H1 (cell line): ENCODE results near the gene TAS2R3. TPM values are rescaled to one million over a fixed set of nuclear protein-coding genes. Genes with fewer than 3 reads are reported as not detected.

Source experiments
- BACH1 ChIP-seq: IDR thresholded peaks from 2 replicates; pipeline ENCODE4 v1.6.1; 2012; ENCODE audit warnings: low read length, improper control_type of control experiment
- CTBP2 ChIP-seq: IDR thresholded peaks from 2 replicates; pipeline ENCODE4 v1.7.0; 2011; ENCODE audit warnings: borderline replicate concordance, mild to moderate bottlenecking, moderate library complexity, mixed read lengths, low read length; ENCODE audit not compliant: insufficient read depth, insufficient read length
- POLR2AphosphoS5 ChIP-seq: IDR thresholded peaks from 2 replicates; pipeline ENCODE4 v1.6.1; 2011; ENCODE audit warnings: low read depth, low read length
- RBBP5 ChIP-seq: IDR thresholded peaks from 2 replicates; pipeline ENCODE4 v1.7.1; 2012; ENCODE audit warnings: low read depth, mild to moderate bottlenecking, inconsistent platforms, low read length, moderate library complexity, borderline replicate concordance
- TAF7 ChIP-seq: optimal IDR thresholded peaks from 2 replicates; pipeline ENCODE3; 2011; ENCODE audit warnings: low read depth, mild to moderate bottlenecking, inconsistent platforms, low read length, moderate library complexity, borderline replicate concordance
- YY1 ChIP-seq: IDR thresholded peaks from 2 replicates; pipeline ENCODE4 v1.6.1; 2011; ENCODE audit warnings: low read depth, mild to moderate bottlenecking, low read length
- polyA plus RNA-seq, 7 experiments: library from polyadenylated mRNA; depleted of rRNA in 3 of 7; stranded (reverse) in 5 of 7; unstranded in 2 of 7; fragments of >200 nt in 5 of 7; fragments of 200-250 nt in 2 of 7; gene quantifications; 1 replicate in 5 of 7; 2 replicates in 1 of 7; 4 replicates in 1 of 7; pipeline versions ENCODE4 v1.2.1 to v1.2.3, GENCODE V29; 2011 to 2013; ENCODE audit warnings: missing spikeins in 2 of 7, mixed read lengths in 2 of 7
- total RNA-seq: library from RNA; stranded (reverse); fragmentation: NEBNext Ultra II Directional; extraction: Animal tissue kit (Norgen Biotek cat#: 25700); gene quantifications from 2 replicates; pipeline ENCODE4 v1.2.1, GENCODE V29; 2021
- TF ChIP-seq, protein P1 (sequence below): fragments of 300-600 bp; sonication (generic); IDR thresholded peaks from 2 replicates; pipeline ENCODE4 v1.7.1; 2012; ENCODE audit warnings: low read length, moderate library complexity, mild to moderate bottlenecking, inconsistent platforms; ENCODE audit not compliant: insufficient replicate concordance

The TAS2R3 gene
- total and polyA plus RNA-seq, 2 of the 8 experiments (the other 6 are each of a cell fraction or from before 2014, with no cell fraction given), result 0.48 to 0.99 TPM

DNA sequence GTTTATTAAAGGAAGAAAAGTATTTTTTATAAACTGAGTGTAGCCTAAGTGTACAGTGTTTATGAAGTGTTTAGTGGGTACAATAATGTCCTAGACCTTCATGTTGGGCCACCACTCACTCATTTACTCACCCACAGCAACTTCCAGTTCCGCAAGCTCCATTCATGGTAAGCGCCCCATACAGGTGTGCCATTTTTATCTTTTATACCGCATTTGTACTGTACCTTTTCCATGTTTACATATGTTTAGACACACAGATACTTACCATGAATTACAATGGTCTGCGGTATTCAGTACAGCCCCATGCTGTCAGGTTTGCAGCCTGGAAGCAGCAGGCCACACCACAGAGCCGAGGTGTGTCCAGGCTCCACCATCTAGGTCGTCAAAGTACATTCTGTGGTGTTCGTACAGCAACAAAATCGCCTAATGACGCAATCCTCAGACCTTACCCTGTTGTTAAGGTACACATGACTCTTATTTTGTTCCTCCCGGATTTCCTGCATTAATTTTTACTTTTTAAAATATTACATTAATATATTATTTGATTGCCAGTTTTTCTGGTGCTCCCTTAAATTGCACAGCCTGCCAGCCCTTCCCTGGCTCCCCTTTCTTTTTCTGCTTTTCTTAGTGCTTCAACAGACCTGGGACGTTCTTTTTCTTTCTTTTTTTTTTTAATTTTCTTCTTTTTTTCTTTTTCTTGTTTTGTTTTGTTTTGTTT, 26.6 kb upstream of the TAS2R3 start (continued):
- TF ChIP-seq, protein P1, sequence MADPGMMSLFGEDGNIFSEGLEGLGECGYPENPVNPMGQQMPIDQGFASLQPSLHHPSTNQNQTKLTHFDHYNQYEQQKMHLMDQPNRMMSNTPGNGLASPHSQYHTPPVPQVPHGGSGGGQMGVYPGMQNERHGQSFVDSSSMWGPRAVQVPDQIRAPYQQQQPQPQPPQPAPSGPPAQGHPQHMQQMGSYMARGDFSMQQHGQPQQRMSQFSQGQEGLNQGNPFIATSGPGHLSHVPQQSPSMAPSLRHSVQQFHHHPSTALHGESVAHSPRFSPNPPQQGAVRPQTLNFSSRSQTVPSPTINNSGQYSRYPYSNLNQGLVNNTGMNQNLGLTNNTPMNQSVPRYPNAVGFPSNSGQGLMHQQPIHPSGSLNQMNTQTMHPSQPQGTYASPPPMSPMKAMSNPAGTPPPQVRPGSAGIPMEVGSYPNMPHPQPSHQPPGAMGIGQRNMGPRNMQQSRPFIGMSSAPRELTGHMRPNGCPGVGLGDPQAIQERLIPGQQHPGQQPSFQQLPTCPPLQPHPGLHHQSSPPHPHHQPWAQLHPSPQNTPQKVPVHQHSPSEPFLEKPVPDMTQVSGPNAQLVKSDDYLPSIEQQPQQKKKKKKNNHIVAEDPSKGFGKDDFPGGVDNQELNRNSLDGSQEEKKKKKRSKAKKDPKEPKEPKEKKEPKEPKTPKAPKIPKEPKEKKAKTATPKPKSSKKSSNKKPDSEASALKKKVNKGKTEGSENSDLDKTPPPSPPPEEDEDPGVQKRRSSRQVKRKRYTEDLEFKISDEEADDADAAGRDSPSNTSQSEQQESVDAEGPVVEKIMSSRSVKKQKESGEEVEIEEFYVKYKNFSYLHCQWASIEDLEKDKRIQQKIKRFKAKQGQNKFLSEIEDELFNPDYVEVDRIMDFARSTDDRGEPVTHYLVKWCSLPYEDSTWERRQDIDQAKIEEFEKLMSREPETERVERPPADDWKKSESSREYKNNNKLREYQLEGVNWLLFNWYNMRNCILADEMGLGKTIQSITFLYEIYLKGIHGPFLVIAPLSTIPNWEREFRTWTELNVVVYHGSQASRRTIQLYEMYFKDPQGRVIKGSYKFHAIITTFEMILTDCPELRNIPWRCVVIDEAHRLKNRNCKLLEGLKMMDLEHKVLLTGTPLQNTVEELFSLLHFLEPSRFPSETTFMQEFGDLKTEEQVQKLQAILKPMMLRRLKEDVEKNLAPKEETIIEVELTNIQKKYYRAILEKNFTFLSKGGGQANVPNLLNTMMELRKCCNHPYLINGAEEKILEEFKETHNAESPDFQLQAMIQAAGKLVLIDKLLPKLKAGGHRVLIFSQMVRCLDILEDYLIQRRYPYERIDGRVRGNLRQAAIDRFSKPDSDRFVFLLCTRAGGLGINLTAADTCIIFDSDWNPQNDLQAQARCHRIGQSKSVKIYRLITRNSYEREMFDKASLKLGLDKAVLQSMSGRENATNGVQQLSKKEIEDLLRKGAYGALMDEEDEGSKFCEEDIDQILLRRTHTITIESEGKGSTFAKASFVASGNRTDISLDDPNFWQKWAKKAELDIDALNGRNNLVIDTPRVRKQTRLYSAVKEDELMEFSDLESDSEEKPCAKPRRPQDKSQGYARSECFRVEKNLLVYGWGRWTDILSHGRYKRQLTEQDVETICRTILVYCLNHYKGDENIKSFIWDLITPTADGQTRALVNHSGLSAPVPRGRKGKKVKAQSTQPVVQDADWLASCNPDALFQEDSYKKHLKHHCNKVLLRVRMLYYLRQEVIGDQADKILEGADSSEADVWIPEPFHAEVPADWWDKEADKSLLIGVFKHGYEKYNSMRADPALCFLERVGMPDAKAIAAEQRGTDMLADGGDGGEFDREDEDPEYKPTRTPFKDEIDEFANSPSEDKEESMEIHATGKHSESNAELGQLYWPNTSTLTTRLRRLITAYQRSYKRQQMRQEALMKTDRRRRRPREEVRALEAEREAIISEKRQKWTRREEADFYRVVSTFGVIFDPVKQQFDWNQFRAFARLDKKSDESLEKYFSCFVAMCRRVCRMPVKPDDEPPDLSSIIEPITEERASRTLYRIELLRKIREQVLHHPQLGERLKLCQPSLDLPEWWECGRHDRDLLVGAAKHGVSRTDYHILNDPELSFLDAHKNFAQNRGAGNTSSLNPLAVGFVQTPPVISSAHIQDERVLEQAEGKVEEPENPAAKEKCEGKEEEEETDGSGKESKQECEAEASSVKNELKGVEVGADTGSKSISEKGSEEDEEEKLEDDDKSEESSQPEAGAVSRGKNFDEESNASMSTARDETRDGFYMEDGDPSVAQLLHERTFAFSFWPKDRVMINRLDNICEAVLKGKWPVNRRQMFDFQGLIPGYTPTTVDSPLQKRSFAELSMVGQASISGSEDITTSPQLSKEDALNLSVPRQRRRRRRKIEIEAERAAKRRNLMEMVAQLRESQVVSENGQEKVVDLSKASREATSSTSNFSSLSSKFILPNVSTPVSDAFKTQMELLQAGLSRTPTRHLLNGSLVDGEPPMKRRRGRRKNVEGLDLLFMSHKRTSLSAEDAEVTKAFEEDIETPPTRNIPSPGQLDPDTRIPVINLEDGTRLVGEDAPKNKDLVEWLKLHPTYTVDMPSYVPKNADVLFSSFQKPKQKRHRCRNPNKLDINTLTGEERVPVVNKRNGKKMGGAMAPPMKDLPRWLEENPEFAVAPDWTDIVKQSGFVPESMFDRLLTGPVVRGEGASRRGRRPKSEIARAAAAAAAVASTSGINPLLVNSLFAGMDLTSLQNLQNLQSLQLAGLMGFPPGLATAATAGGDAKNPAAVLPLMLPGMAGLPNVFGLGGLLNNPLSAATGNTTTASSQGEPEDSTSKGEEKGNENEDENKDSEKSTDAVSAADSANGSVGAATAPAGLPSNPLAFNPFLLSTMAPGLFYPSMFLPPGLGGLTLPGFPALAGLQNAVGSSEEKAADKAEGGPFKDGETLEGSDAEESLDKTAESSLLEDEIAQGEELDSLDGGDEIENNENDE, result no peak
- TF ChIP-seq RBBP5 (no peak), CTBP2 (no peak), POLR2AphosphoS5 (no peak), TAF7 (no peak), BACH1 (no peak), YY1 (no peak)
